Kidney (tissue), 14 donors: ENCODE measurements around the gene MAP2K3. TPM values are rescaled to one million over a fixed set of nuclear protein-coding genes. Genes with fewer than 3 reads are reported as not detected.

Source experiments
- DNase-seq, 5 donors: peaks; one replicate each; pipeline ENCODE4 v3.0.0-alpha.2; 2013 to 2020
- FAIRE-seq: peaks from 2 replicates; lab custom pipeline; 2012; peaks lifted over from hg19 to GRCh38; lab: Jason Lieb, UNC
- H3K27ac ChIP-seq, 2 donors: one replicate each; pipeline ENCODE4 v1.7.0; 2013; ENCODE audit warnings: low read depth in 2 of 2, low read length in 2 of 2, inconsistent platforms in 1 of 2
- H3K27me3 ChIP-seq: one replicate; pipeline ENCODE4 v1.7.1; 2013; ENCODE audit warnings: low read length, inconsistent platforms; ENCODE audit not compliant: control insufficient read depth, insufficient read depth
- H3K36me3 ChIP-seq, 3 donors: one replicate each; pipeline versions ENCODE4 v1.7.0 to v1.7.1; 2013; ENCODE audit warnings: low read length in 3 of 3, control low read depth in 1 of 3, inconsistent platforms in 1 of 3; ENCODE audit not compliant: insufficient read depth in 3 of 3, control insufficient read depth in 2 of 3
- H3K4me1 ChIP-seq, 3 donors: one replicate each; pipeline versions ENCODE4 v1.7.0 to v1.7.1; 2013; ENCODE audit warnings: low read length in 3 of 3, inconsistent platforms in 1 of 3, low read depth in 1 of 3; ENCODE audit not compliant: control insufficient read depth in 2 of 3, insufficient read depth in 2 of 3
- H3K4me3 ChIP-seq, 3 donors: one replicate each; pipeline versions ENCODE4 v1.7.0 to v1.8.1; 2013; ENCODE audit warnings: low read length in 3 of 3, control low read depth in 1 of 3, inconsistent platforms in 1 of 3
- H3K9ac ChIP-seq, 3 donors: one replicate each; pipeline versions ENCODE4 v1.7.0 to v1.7.1; 2013; ENCODE audit warnings: low read length in 3 of 3, control low read depth in 1 of 3, inconsistent platforms in 1 of 3
- H3K9me3 ChIP-seq, 3 donors: one replicate each; pipeline versions ENCODE4 v1.7.0 to v1.7.1; 2013; ENCODE audit warnings: low read length in 3 of 3, control low read depth in 1 of 3, inconsistent platforms in 1 of 3; ENCODE audit not compliant: control insufficient read depth in 2 of 3, insufficient read depth in 1 of 3
- intact Hi-C: fragments of 100-400 bp; cut with DNase I; formaldehyde crosslinking; loops from one replicate; pipeline ENCODE4 v1.11.1; 2022
- polyA plus RNA-seq: library from polyadenylated mRNA; stranded (reverse); fragments of 350-450 nt; fragmentation: Illumina TruSeq; extraction: RNeasy Lipid Tissue Mini Kit (QIAGEN cat#74804); gene quantifications from one replicate; pipeline ENCODE4 v1.2.3, GENCODE V29; 2014; ENCODE audit warnings: low read depth, low replicate concordance; ENCODE audit not compliant: insufficient read depth
- total RNA-seq: library from RNA; stranded (reverse); fragmentation: NEBNext Ultra II Directional; extraction: Animal tissue kit (Norgen Biotek cat#: 25700); gene quantifications from one replicate; pipeline ENCODE4 v1.2.1, GENCODE V29; 2021
- TF ChIP-seq, protein P1 (sequence below): IDR thresholded peaks from 3 replicates; pipeline ENCODE4 v1.5.1; 2012; ENCODE audit warnings: mild to moderate bottlenecking, moderate library complexity, borderline replicate concordance; ENCODE audit not compliant: insufficient read depth; ENCODE audit errors: extremely low read depth
- donor health status: control.
- donor health status: control.
- donor health status: control.
- donor health status: control.
- donor health status: control.
- donor health status: DM: yes; HTN: yes; CAD: no.
- donor health status: Normal renal cell carcinoma (clear cell type).

The MAP2K3 gene
- total and polyA plus RNA-seq, 2 donors from 2014 or later: 40.1 to 44.0 TPM

DNA sequence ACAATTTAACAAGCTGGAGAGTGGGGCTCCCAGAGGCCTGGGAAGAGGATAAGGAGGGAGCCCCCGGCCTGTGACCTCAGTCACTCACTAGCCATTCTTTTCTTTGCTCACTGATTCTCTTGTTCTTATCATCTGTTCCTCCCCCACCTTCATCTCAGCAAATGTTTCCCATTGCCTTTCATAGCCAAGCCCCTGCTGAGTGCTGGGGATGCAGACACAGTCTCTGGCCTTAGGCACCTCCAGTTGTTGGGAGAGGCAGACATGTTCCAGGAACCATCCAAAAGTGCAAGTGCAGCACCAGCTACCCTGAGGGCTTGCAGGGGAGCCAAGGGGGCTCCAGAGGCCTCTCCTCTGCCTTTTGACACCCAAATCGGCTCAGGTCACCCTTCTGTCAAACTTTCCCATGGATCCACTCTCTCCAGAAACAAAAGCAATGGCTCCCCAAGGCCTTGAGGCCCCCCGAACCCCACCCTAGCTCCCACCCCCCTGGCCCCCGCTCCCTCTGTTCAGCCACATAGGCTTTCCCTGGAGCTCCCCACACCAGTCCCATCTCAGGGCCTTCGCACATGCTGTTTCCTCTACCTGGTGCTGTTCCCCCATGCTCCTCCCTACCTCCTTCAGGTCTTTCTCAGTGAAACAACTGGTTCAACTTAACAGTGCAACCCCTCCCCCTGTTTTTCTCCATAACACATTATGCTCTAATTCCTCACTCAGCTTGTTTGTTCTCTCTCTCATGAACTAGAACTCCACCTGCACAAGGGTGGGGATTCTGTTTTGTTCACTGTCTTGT lies 76.7 kb downstream of the MAP2K3 start:
- no peak for FAIRE-seq
- no peak overlapping the region for H3K9ac ChIP-seq
- no peak overlapping the region for H3K4me3 ChIP-seq
- no peak overlapping the region for H3K27ac ChIP-seq
- no peaks in the 10 kb centered on the region for H3K9me3 ChIP-seq
- TF ChIP-seq, protein P1, sequence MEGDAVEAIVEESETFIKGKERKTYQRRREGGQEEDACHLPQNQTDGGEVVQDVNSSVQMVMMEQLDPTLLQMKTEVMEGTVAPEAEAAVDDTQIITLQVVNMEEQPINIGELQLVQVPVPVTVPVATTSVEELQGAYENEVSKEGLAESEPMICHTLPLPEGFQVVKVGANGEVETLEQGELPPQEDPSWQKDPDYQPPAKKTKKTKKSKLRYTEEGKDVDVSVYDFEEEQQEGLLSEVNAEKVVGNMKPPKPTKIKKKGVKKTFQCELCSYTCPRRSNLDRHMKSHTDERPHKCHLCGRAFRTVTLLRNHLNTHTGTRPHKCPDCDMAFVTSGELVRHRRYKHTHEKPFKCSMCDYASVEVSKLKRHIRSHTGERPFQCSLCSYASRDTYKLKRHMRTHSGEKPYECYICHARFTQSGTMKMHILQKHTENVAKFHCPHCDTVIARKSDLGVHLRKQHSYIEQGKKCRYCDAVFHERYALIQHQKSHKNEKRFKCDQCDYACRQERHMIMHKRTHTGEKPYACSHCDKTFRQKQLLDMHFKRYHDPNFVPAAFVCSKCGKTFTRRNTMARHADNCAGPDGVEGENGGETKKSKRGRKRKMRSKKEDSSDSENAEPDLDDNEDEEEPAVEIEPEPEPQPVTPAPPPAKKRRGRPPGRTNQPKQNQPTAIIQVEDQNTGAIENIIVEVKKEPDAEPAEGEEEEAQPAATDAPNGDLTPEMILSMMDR: no peak
- intact Hi-C loops: no loop called here
- no peaks in the 10 kb centered on the region for H3K36me3 ChIP-seq
- H3K4me1 ChIP-seq: peaks cover 0 to 13% (median 9%) of the 10 kb centered on the region in 3 donors
- DNase-seq: peak in 1 of 5 donors; percentile 30
- no peaks in the 10 kb centered on the region for H3K27me3 ChIP-seq

DNA sequence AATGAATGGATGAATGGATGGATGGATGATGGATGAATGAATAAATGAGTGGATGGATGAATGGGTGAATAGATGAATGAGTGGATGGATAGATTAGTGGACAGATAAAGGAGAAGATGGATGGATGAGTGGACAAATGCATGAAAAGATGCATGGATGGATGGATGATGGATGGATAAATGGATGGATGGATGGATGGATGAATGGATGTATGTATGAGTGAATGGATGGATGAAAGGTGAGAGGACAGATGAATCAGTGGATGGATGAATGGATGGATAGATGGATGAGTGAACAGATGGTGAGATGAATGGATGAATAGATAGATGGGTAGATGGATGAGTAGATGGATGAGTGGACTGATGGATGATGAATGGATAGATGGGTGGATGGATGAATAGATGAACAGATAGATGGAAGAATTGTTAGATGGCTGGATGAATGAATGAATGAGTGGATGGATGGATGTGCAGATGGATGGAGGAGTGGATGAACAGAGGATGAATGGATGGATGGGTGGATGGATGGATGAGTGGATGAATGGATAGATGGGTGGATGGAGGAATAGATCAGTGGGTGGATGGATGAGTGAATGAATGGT lies 77.9 kb downstream of the MAP2K3 start:
- H3K9ac ChIP-seq: no peak overlapping the region
- no peaks in the 10 kb centered on the region for H3K9me3 ChIP-seq
- DNase-seq (no peak), FAIRE-seq (no peak)
- H3K4me3 ChIP-seq: no peak overlapping the region
- intact Hi-C loops: no loop called here
- no peak overlapping the region for H3K27ac ChIP-seq
- TF ChIP-seq, protein P1: no peak
- H3K36me3 ChIP-seq: no peaks in the 10 kb centered on the region
- peaks cover 0 to 9% (median 9%) of the 10 kb centered on the region in 3 donors for H3K4me1 ChIP-seq
- no peaks in the 10 kb centered on the region for H3K27me3 ChIP-seq

DNA sequence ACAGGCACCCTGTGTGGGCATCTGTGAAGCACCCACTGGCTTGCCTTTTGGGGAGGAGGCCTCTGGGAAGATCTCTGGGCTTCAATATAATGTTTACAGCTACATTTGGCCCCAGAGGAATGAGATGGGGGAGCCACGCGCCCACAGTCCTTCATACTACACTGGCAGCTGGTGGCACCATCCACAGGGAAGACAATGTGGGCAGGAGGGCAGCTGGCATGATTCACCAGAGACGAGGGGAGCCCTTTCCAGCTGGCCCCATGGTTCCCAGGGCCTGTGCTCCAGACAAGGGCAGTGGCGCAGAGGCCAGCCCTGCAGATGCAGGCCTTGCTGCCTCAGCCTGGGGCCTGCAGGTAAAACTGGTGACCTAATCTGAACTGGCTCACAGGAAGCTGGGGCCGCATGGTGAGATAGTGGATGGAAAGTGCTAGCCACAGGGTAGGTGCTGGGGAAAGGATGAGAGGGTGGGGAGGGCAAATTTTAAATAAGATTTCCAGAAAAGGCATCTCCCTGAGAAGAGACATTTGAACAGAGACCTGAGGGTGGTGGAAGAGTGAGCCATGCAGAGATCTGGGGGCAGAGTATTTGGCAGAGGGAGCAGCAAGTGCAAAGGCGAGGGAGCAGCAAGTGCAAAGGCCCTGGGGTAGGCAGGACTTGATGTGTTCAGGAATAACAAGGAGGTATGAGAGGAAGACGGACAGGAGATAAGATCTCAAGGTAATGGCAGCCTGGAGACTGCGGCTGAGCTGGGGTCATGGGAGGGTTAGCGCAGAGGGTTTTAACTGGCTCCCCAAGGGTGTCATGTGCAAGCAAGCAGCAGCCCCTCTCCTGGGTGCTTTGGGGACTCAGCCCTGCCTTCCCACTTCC lies 79.5 kb downstream of the MAP2K3 start:
- Histone ChIP-seq H3K27ac (no peak overlapping the region), H3K4me1 (no peaks in the 10 kb centered on the region), H3K4me3 (no peak overlapping the region), H3K36me3 (no peaks in the 10 kb centered on the region), H3K9me3 (no peaks in the 10 kb centered on the region), H3K9ac (no peak overlapping the region), H3K27me3 (no peaks in the 10 kb centered on the region)
- FAIRE-seq: no peak
- TF ChIP-seq, protein P1: no peak
- DNase-seq: peak in 1 of 5 donors; percentile 43
- intact Hi-C loops: no loop called here

Other genes starting within 250 kb of the MAP2K3 start
- 176 TPM for gene USP22, start 241.7 kb upstream of the MAP2K3 start, total RNA-seq
- gene USP22, start 241.7 kb upstream of the MAP2K3 start, polyA plus RNA-seq: 47.8 TPM
- gene DHRS7B, start 157.7 kb upstream of the MAP2K3 start, total RNA-seq: 19.9 TPM
- gene DHRS7B, start 157.7 kb upstream of the MAP2K3 start, polyA plus RNA-seq: 58.8 TPM
- gene TMEM11, start 70.5 kb upstream of the MAP2K3 start, total RNA-seq: 17.4 TPM
- 34.2 TPM for gene TMEM11, start 70.5 kb upstream of the MAP2K3 start, polyA plus RNA-seq
- 14.2 TPM for gene NATD1, start 31.3 kb upstream of the MAP2K3 start, total RNA-seq
- 5.0 TPM for gene NATD1, start 31.3 kb upstream of the MAP2K3 start, polyA plus RNA-seq
- gene KCNJ12, start 91.6 kb downstream of the MAP2K3 start, total RNA-seq: 3.1 TPM
- gene KCNJ12, start 91.6 kb downstream of the MAP2K3 start, polyA plus RNA-seq: 3.4 TPM